K562 (cell line): Measurements from ENCODE around the gene SHANK1. TPM values are rescaled to one million over a fixed set of nuclear protein-coding genes. Genes with fewer than 3 reads are reported as not detected.

Source experiments
- ATF1 ChIP-seq, 2 experiments: fragments of 450-650 bp in 1 of 2; IDR thresholded peaks; 2 replicates each; pipeline ENCODE4 v1.6.1; 2016; ENCODE audit warnings: missing compliant biosample characterization in 1 of 2, missing genetic modification characterization in 1 of 2
- BMI1 ChIP-seq: fragments of 150-350 bp; IDR thresholded peaks from 2 replicates; pipeline ENCODE4 v1.6.1; 2014; ENCODE audit warnings: low read length
- DDX20 ChIP-seq: fragments of 450-650 bp; IDR thresholded peaks from 2 replicates; pipeline ENCODE4 v1.6.1; 2016; ENCODE audit warnings: missing genetic modification characterization, low read depth, mild to moderate bottlenecking, missing compliant biosample characterization, moderate library complexity
- ELF2 ChIP-seq: fragments of 250-450 bp; sonication (Bioruptor Pico); IDR thresholded peaks from 2 replicates; pipeline ENCODE4 v1.5.0; 2021; ENCODE audit warnings: mild to moderate bottlenecking
- ELF4 ChIP-seq: fragments of 450-650 bp; formaldehyde crosslinking; IDR thresholded peaks from 2 replicates; pipeline ENCODE4 v1.4.0; 2022; ENCODE audit warnings: missing genetic modification characterization
- HMBOX1 ChIP-seq: sonication (generic); IDR thresholded peaks from 2 replicates; pipeline ENCODE4 v1.6.1; 2016
- MCM3 ChIP-seq: fragments of 450-650 bp; IDR thresholded peaks from 2 replicates; pipeline ENCODE4 v1.6.1; 2016
- MTA3 ChIP-seq: fragments of 450-650 bp; formaldehyde crosslinking; IDR thresholded peaks from 2 replicates; pipeline ENCODE4 v1.6.1; 2017; ENCODE audit warnings: mild to moderate bottlenecking, borderline replicate concordance
- PTBP1 ChIP-seq: fragments of 200-400 bp; formaldehyde crosslinking; IDR thresholded peaks from 2 replicates; pipeline ENCODE4 v1.6.1; 2017; ENCODE audit warnings: low read depth, low read length
- REST ChIP-seq, 2 experiments: fragments of 450-650 bp; formaldehyde crosslinking in 1 of 2; IDR thresholded peaks; 2 replicates each; pipeline versions ENCODE4 v1.4.0 to v1.6.1; 2014 to 2020; ENCODE audit warnings: mild to moderate bottlenecking in 2 of 2, borderline replicate concordance in 1 of 2, low read depth in 1 of 2
- SIN3A ChIP-seq, 2 experiments: fragments of 150-350 bp in 1 of 2; IDR thresholded peaks; 2 replicates each; pipeline ENCODE4 v1.6.1; 2011 to 2016; ENCODE audit warnings: borderline replicate concordance in 2 of 2, low read depth in 2 of 2, low read length in 2 of 2, mild to moderate bottlenecking in 2 of 2, moderate library complexity in 2 of 2; ENCODE audit not compliant: control insufficient read depth in 1 of 2
- SIX5 ChIP-seq, 2 experiments: IDR thresholded peaks; 2 replicates each; pipeline ENCODE4 v1.6.1; 2011; ENCODE audit warnings: low read length in 2 of 2, borderline replicate concordance in 1 of 2, low read depth in 1 of 2, mild to moderate bottlenecking in 1 of 2, moderate library complexity in 1 of 2; ENCODE audit not compliant: insufficient read depth in 1 of 2
- TAF15 ChIP-seq: fragments of 200-400 bp; formaldehyde crosslinking; IDR thresholded peaks from 2 replicates; pipeline ENCODE4 v1.6.1; 2017; ENCODE audit warnings: mild to moderate bottlenecking, low read depth, low read length, moderate library complexity
- ZNF431 ChIP-seq: sonication (generic); formaldehyde crosslinking; IDR thresholded peaks from 2 replicates; pipeline ENCODE4 v1.8.0; 2022; ENCODE audit warnings: mild to moderate bottlenecking, missing genetic modification reagents
- polyA plus RNA-seq, 8 experiments: library from polyadenylated mRNA; depleted of rRNA in 4 of 8; stranded (reverse) in 5 of 8; unstranded in 3 of 8; fragments of >200 nt; fragmentation: Nextera tagmentation in 2 of 8; fragmentation: Illumina TruSeq in 1 of 8; extraction: Ambion mirVana in 2 of 8; extraction: Trizol in 1 of 8; gene quantifications; 2 replicates each; pipeline versions ENCODE4 v1.2.1 to v1.2.3, GENCODE V29; 2011 to 2014; ENCODE audit warnings: inconsistent platforms in 1 of 8, missing spikeins in 1 of 8
- total RNA-seq, 7 experiments: library from RNA; depleted of rRNA in 6 of 7; stranded (reverse); fragments of >200 nt in 6 of 7; fragmentation: Illumina TruSeq in 2 of 7; extraction: Trizol in 2 of 7; gene quantifications; 2 replicates each; pipeline versions ENCODE4 v1.2.1 to v1.2.3, GENCODE V29; 2011 to 2021; ENCODE audit warnings: low replicate concordance in 1 of 7
- TF ChIP-seq, protein P1 (sequence below): fragments of 450-650 bp; IDR thresholded peaks from 2 replicates; pipeline ENCODE4 v1.6.1; 2016

SHANK1 gene
- total and polyA plus RNA-seq, 9 of the 15 experiments (the other 6 are each of a cell fraction or from before 2014, with no cell fraction given): 0.33 to 1.3 (median 0.55) TPM; not detected in 2

- TF ChIP-seq REST (IDR thresholded peaks at IDR 0.05; ENCODE audit: borderline replicate concordance) (no peak), REST (CRISPR knock-in tag; IDR thresholded peaks at IDR 0.05; ENCODE audit: low read depth) (no peak), ATF1 (CRISPR knock-in tag; IDR thresholded peaks at IDR 0.05) (no peak), ATF1 (tag; IDR thresholded peaks at IDR 0.05) (peak; percentile 32; the same call in 1 of the 2 replicates), ELF2 (no peak), SIN3A (IDR thresholded peaks at IDR 0.05; ENCODE audit: borderline replicate concordance in 2 of 2, control insufficient read depth in 1 of 2, low read depth in 2 of 2, low read length in 2 of 2) (no peak), PTBP1 (no peak), SIX5 (IDR thresholded peaks at IDR 0.05; ENCODE audit: borderline replicate concordance in 1 of 2, insufficient read depth in 1 of 2, low read depth in 1 of 2, low read length in 2 of 2) (no peak), HMBOX1 (no peak), TAF15 (no peak), BMI1 (no peak), ELF4 (CRISPR knock-in tag) (peak; percentile 67; the same call in 1 of the 2 replicates), MCM3 (no peak), DDX20 (tag) (no peak), MTA3 (no peak), ZNF431 (CRISPR knock-in tag) (no peak)
- TF ChIP-seq, protein P1, sequence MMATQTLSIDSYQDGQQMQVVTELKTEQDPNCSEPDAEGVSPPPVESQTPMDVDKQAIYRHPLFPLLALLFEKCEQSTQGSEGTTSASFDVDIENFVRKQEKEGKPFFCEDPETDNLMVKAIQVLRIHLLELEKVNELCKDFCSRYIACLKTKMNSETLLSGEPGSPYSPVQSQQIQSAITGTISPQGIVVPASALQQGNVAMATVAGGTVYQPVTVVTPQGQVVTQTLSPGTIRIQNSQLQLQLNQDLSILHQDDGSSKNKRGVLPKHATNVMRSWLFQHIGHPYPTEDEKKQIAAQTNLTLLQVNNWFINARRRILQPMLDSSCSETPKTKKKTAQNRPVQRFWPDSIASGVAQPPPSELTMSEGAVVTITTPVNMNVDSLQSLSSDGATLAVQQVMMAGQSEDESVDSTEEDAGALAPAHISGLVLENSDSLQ: no peak
Observed at GRCh38 chr19:50741179-50741933, 21.8 kb upstream of the SHANK1 start (continued).
